Measurements from ENCODE around the gene SCYL1.

SCYL1 gene

GRCh38 chr11:65487467-65488272 is 37.2 kb upstream of the SCYL1 start:
- H3K27ac ChIP-seq (ENCODE audit: low read depth, low read length), result peak overlapping the region; percentile 94
- peak overlapping the region; percentile 50 for H3K4me3 ChIP-seq (ENCODE audit: low read depth, low read length)
- no peaks in the 10 kb centered on the region for H3K27me3 ChIP-seq (ENCODE audit: control insufficient read depth, insufficient read depth, low read length)
- no peaks in the 10 kb centered on the region for H3K9me3 ChIP-seq (ENCODE audit: control insufficient read depth, insufficient read depth, low read depth, low read length)
- no peaks in the 10 kb centered on the region for H3K36me3 ChIP-seq (ENCODE audit: control insufficient read depth, insufficient read depth, low read length)
- peak overlapping the region; percentile 93 for H3K9ac ChIP-seq (ENCODE audit: low read length)
- peaks cover 73% of the 10 kb centered on the region for H3K4me1 ChIP-seq (ENCODE audit: control insufficient read depth, insufficient read depth, low read length)

GRCh38 chr11:65488273-65489034 is 36.4 kb upstream of the SCYL1 start:
- H3K4me3 ChIP-seq (ENCODE audit: low read depth, low read length), result peak overlapping the region; percentile 50
- peak overlapping the region; percentile 94 for H3K27ac ChIP-seq (ENCODE audit: low read depth, low read length)
- H3K36me3 ChIP-seq (ENCODE audit: control insufficient read depth, insufficient read depth, low read length), result no peaks in the 10 kb centered on the region
- peak overlapping the region; percentile 93 for H3K9ac ChIP-seq (ENCODE audit: low read length)
- H3K4me1 ChIP-seq (ENCODE audit: control insufficient read depth, insufficient read depth, low read length), result peaks cover 81% of the 10 kb centered on the region
- no peaks in the 10 kb centered on the region for H3K9me3 ChIP-seq (ENCODE audit: control insufficient read depth, insufficient read depth, low read depth, low read length)
- H3K27me3 ChIP-seq (ENCODE audit: control insufficient read depth, insufficient read depth, low read length), result no peaks in the 10 kb centered on the region

DNA sequence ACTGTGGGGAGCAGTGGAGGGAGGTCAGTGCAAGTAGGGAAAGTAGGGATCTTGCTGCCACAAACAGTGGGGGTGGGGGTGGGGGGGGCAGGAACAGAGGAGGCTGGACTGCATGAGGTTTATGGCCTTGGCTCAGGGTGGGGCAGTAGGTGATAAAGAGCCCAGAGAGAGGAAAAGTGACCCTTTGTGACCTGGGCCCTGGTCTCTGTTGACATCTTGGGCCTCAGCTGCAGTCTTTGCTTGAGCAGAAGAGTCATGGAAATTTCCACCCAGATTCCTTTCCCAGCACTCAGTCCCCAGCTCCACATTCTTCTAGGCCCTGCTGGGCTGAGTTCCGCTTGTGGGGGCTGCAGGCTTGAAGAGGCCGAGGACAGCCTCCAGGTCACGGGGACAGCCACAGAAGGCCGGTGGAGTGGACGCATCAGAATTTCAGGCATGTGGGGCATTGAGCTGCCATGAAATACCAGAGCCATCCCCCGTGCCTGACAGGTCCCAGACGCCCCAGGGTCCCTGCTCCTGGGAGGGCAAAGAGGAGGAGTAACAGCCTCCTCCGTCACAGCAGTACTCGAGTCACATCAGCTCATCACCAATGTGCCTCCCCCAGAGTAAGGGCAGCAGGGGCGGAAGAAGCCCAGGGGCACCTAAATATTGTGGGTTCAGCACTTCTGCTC is 35.7 kb upstream of the SCYL1 start:
- H3K9ac ChIP-seq (ENCODE audit: low read length), result peak overlapping the region; percentile 93

DNA sequence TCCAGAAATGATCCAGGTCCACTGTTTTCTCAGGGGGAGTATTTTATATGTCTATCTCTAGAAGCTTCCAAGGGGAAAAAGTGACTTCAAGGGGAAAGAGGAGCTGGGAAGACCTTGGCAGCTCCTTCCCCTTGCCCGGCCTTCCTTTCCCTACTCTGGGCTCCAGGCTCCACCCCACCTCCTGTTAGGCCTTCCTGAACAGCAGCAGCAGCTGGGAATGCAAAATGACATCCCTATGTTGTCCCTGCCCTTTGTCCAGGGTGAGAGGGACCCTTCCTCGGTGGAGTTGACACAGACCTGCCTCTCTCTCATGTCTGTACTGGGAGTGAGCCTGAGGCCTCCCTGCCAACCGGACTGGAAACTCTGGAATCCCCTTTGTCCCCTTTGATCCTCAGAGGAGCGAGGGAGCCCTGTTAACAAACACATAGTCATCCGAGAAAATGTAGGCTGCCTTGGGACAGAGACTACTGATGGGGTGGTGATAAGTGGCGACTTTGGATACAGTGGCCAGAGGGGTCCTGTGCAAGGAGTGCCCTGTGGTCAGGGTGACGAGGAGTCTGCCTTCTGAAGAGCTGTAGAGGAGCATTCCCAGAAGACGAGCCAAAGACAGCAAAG is 35.1 kb upstream of the SCYL1 start:
- peak overlapping the region; percentile 93 for H3K9ac ChIP-seq (ENCODE audit: low read length)

More for the DNA sequence above, 35.7 kb upstream of the SCYL1 start:
- Histone ChIP-seq H3K9me3 (ENCODE audit: control insufficient read depth, insufficient read depth, low read depth, low read length) (no peaks in the 10 kb centered on the region), H3K4me1 (ENCODE audit: control insufficient read depth, insufficient read depth, low read length) (peaks cover 88% of the 10 kb centered on the region), H3K36me3 (ENCODE audit: control insufficient read depth, insufficient read depth, low read length) (no peaks in the 10 kb centered on the region), H3K27ac (ENCODE audit: low read depth, low read length) (peak overlapping the region; percentile 94; the same call in 1 of the 2 replicates), H3K27me3 (ENCODE audit: control insufficient read depth, insufficient read depth, low read length) (no peaks in the 10 kb centered on the region), H3K4me3 (ENCODE audit: low read depth, low read length) (peak overlapping the region; percentile 50; the same call in 1 of the 2 replicates)

DNA sequence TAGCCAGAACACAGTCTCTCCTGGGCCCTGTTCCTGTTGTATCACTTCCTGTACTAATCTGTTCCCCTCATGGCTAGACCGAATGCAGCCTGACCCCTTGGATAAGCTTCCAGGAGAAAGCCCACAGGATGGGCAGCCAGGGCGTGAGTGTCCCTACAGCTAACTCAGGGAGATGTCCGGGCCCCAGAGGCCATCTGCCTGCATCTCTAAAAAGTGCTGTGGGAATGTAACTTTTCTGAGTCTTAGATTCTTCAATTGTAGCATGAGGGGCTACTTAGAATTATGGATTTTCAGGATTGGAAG is 33.8 kb upstream of the SCYL1 start:
- Histone ChIP-seq H3K4me3 (ENCODE audit: low read depth, low read length) (no peak overlapping the region), H3K4me1 (ENCODE audit: control insufficient read depth, insufficient read depth, low read length) (peaks cover 81% of the 10 kb centered on the region), H3K9ac (ENCODE audit: low read length) (peak overlapping the region; percentile 44), H3K36me3 (ENCODE audit: control insufficient read depth, insufficient read depth, low read length) (no peaks in the 10 kb centered on the region), H3K27me3 (ENCODE audit: control insufficient read depth, insufficient read depth, low read length) (no peaks in the 10 kb centered on the region), H3K9me3 (ENCODE audit: control insufficient read depth, insufficient read depth, low read depth, low read length) (no peaks in the 10 kb centered on the region), H3K27ac (ENCODE audit: low read depth, low read length) (no peak overlapping the region; the same call in 1 of the 2 replicates)

More for the DNA sequence above, 35.1 kb upstream of the SCYL1 start:
- H3K27me3 ChIP-seq (ENCODE audit: control insufficient read depth, insufficient read depth, low read length), result no peaks in the 10 kb centered on the region
- no peaks in the 10 kb centered on the region for H3K9me3 ChIP-seq (ENCODE audit: control insufficient read depth, insufficient read depth, low read depth, low read length)
- H3K4me3 ChIP-seq (ENCODE audit: low read depth, low read length), result peak overlapping the region; percentile 31; the same call in 1 of the 2 replicates
- H3K4me1 ChIP-seq (ENCODE audit: control insufficient read depth, insufficient read depth, low read length), result peaks cover 90% of the 10 kb centered on the region
- H3K36me3 ChIP-seq (ENCODE audit: control insufficient read depth, insufficient read depth, low read length), result no peaks in the 10 kb centered on the region
- peak overlapping the region; percentile 83; the same call in 1 of the 2 replicates for H3K27ac ChIP-seq (ENCODE audit: low read depth, low read length)

GRCh38 chr11:65491614-65492386 is 33.1 kb upstream of the SCYL1 start:
- no peaks in the 10 kb centered on the region for H3K9me3 ChIP-seq (ENCODE audit: control insufficient read depth, insufficient read depth, low read depth, low read length)
- H3K27me3 ChIP-seq (ENCODE audit: control insufficient read depth, insufficient read depth, low read length), result no peaks in the 10 kb centered on the region
- H3K36me3 ChIP-seq (ENCODE audit: control insufficient read depth, insufficient read depth, low read length), result no peaks in the 10 kb centered on the region
- peak overlapping the region; percentile 63 for H3K9ac ChIP-seq (ENCODE audit: low read length)
- peaks cover 82% of the 10 kb centered on the region for H3K4me1 ChIP-seq (ENCODE audit: control insufficient read depth, insufficient read depth, low read length)
- peak overlapping the region; percentile 25; the same call in 1 of the 2 replicates for H3K4me3 ChIP-seq (ENCODE audit: low read depth, low read length)
- H3K27ac ChIP-seq (ENCODE audit: low read depth, low read length), result no peak overlapping the region; the same call in 1 of the 2 replicates

- peak overlapping the region; percentile 63 for H3K9ac ChIP-seq (ENCODE audit: low read length)
- H3K4me1 ChIP-seq (ENCODE audit: control insufficient read depth, insufficient read depth, low read length), result peaks cover 80% of the 10 kb centered on the region
- no peak overlapping the region; the same call in 1 of the 2 replicates for H3K4me3 ChIP-seq (ENCODE audit: low read depth, low read length)
- no peaks in the 10 kb centered on the region for H3K27me3 ChIP-seq (ENCODE audit: control insufficient read depth, insufficient read depth, low read length)
- H3K9me3 ChIP-seq (ENCODE audit: control insufficient read depth, insufficient read depth, low read depth, low read length), result no peaks in the 10 kb centered on the region
- peak overlapping the region; percentile 3; the same call in 1 of the 2 replicates for H3K27ac ChIP-seq (ENCODE audit: low read depth, low read length)
- no peaks in the 10 kb centered on the region for H3K36me3 ChIP-seq (ENCODE audit: control insufficient read depth, insufficient read depth, low read length)
Observed at GRCh38 chr11:65492387-65492636, 32.6 kb upstream of the SCYL1 start.

- H3K9me3 ChIP-seq (ENCODE audit: control insufficient read depth, insufficient read depth, low read depth, low read length), result no peaks in the 10 kb centered on the region
- H3K4me3 ChIP-seq (ENCODE audit: low read depth, low read length), result no peak overlapping the region
- peak overlapping the region; percentile 63 for H3K9ac ChIP-seq (ENCODE audit: low read length)
- no peaks in the 10 kb centered on the region for H3K27me3 ChIP-seq (ENCODE audit: control insufficient read depth, insufficient read depth, low read length)
- no peaks in the 10 kb centered on the region for H3K36me3 ChIP-seq (ENCODE audit: control insufficient read depth, insufficient read depth, low read length)
- H3K4me1 ChIP-seq (ENCODE audit: control insufficient read depth, insufficient read depth, low read length), result peaks cover 78% of the 10 kb centered on the region
- peak overlapping the region; percentile 3; the same call in 1 of the 2 replicates for H3K27ac ChIP-seq (ENCODE audit: low read depth, low read length)
Observed at GRCh38 chr11:65492637-65493366, 32.1 kb upstream of the SCYL1 start.

DNA sequence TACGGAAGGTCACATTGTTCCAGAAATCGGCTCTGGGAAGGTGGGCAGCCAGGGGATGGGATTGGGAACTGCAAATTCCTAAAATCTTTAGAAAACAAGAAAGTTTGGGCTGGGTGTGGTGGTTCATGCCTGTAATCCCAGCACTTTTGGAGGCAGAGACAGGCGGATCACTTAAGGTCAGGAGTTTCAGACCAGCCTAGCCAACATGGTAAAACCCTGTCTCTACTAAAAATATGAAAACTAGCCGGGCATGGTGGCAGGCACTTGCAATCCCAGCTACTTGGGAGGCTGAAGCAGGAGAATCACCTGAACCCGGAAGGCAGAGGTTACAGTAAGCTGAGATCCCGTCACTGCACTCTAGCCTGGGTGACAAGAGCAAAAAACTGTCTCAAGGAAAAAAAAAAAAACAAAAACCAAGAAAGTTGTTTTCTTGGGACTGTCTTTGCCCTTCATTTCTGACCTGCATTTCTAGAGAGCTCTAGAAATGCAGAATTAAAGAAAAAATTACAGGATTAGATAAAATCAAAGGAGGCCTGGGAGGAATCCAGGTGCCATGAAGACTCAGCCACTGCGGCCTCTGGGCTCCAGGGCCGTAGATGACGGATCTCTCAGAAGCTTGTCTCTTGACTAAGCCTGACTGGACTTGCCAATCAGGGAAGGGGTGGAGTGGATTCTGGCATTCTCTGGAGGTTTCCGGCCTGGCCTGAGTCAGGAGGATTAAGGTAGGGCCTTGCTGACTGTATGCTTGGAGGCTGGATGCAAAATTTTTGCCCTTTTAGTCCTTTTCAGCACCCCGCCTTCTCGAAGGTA is 31.3 kb upstream of the SCYL1 start:
- H3K36me3 ChIP-seq (ENCODE audit: control insufficient read depth, insufficient read depth, low read length), result no peaks in the 10 kb centered on the region
- peaks cover 71% of the 10 kb centered on the region for H3K4me1 ChIP-seq (ENCODE audit: control insufficient read depth, insufficient read depth, low read length)
- H3K4me3 ChIP-seq (ENCODE audit: low read depth, low read length), result no peak overlapping the region
- peak overlapping the region; percentile 29 for H3K9ac ChIP-seq (ENCODE audit: low read length)
- H3K27me3 ChIP-seq (ENCODE audit: control insufficient read depth, insufficient read depth, low read length), result no peaks in the 10 kb centered on the region
- peak overlapping the region; percentile 33; the same call in 1 of the 2 replicates for H3K27ac ChIP-seq (ENCODE audit: low read depth, low read length)
- H3K9me3 ChIP-seq (ENCODE audit: control insufficient read depth, insufficient read depth, low read depth, low read length), result no peaks in the 10 kb centered on the region
